Psoas muscle (tissue), 8 donors: Measurements from ENCODE around the gene GNA12. TPM values are rescaled to one million over a fixed set of nuclear protein-coding genes. Genes with fewer than 3 reads are reported as not detected.
"Not testable (repeated sequence)": the region's sequence is repeated elsewhere in the genome, so short reads cannot be mapped to it uniquely, and the experiment has no call there.

ENCODE experiments used
- ATAC-seq, 4 donors: fragments of 200-7000 bp; cut with Tn5 transposase; one replicate each; pipeline ENCODE4 v1.9.1; 2020; ENCODE audit warnings: moderate library complexity in 3 of 4, mild to moderate bottlenecking in 2 of 4
- DNase-seq, 2 donors: peaks; one replicate each; pipeline ENCODE4 v3.0.0-alpha.2; 2020
- H3K27ac ChIP-seq: fragments of 200-600 bp; one replicate; pipeline ENCODE4 v1.8.0; 2022
- H3K27me3 ChIP-seq, 3 donors: fragments of 200-600 bp in 1 of 3; one replicate each; pipeline versions ENCODE4 v1.6.1 to v1.8.0; 2013 to 2022; ENCODE audit warnings: low read length in 2 of 3, mild to moderate bottlenecking in 2 of 3, moderate library complexity in 1 of 3; ENCODE audit not compliant: insufficient read depth in 3 of 3
- H3K36me3 ChIP-seq, 2 donors: fragments of 200-600 bp in 1 of 2; one replicate each; pipeline versions ENCODE4 v1.6.1 to v1.8.0; 2013 to 2022; ENCODE audit warnings: low read depth in 1 of 2, mild to moderate bottlenecking in 1 of 2, moderate library complexity in 1 of 2; ENCODE audit not compliant: insufficient read depth in 1 of 2
- H3K4me1 ChIP-seq: fragments of 200-600 bp; one replicate; pipeline ENCODE4 v1.8.0; 2022
- H3K4me3 ChIP-seq: fragments of 200-600 bp; one replicate; pipeline ENCODE4 v1.8.0; 2022; ENCODE audit warnings: mild to moderate bottlenecking
- H3K9me3 ChIP-seq: fragments of 200-600 bp; one replicate; pipeline ENCODE4 v1.8.0; 2022
- WGBS, 3 donors: extraction: QIAGEN DNeasy Blood & Tissue Kit; methylation state at CpG; one replicate each; pipeline versions ENCODE4 v1.1.6 to v1.1.7; 2013; 5-methylcytosine and 5-hydroxymethylcytosine counted together
- intact Hi-C, 2 donors: fragments of 100-400 bp; cut with DNase I; formaldehyde crosslinking; loops; one replicate each; pipeline versions ENCODE4 v1.11.0 to v1.14.2; 2022
- polyA plus RNA-seq, 3 donors: library from polyadenylated mRNA; stranded (reverse); fragments of 200-250 nt; gene quantifications; one replicate each; pipeline ENCODE4 v1.2.3, GENCODE V29; 2013
- total RNA-seq, 4 donors: library from RNA; stranded (reverse); fragmentation: NEBNext Ultra II Directional in 2 of 4; extraction: Animal tissue kit (Norgen Biotek cat#: 25700) in 2 of 4; gene quantifications; one replicate each; pipeline versions ENCODE4 v1.2.1 to v1.2.4, GENCODE V29; 2021 to 2023
- TF ChIP-seq, protein P1 (sequence below): fragments of 200-600 bp; IDR thresholded peaks from one replicate; pipeline ENCODE4 v1.8.0; 2022; ENCODE audit warnings: antibody characterized with exemption
- donor health status: healthy with polysubstance abuse.
- donor health status: DM: no; HTN: no; CAD: no; lungs with moderate emphysema.
- donor health status: Bipolar disorder and iron deficiency.
- donor health status: healthy.
- donor health status: DM: yes; HTN: yes; CAD: no.
- donor health status: DM: no; HTN: no; CAD: no.
- donor health status: DM: no; HTN: no; CAD: no.
- donor health status: DM: yes; HTN: yes; CAD: no.

GNA12 gene
- total and polyA plus RNA-seq, 7 donors: 7.1 to 20.2 (median 15.4) TPM

DNA sequence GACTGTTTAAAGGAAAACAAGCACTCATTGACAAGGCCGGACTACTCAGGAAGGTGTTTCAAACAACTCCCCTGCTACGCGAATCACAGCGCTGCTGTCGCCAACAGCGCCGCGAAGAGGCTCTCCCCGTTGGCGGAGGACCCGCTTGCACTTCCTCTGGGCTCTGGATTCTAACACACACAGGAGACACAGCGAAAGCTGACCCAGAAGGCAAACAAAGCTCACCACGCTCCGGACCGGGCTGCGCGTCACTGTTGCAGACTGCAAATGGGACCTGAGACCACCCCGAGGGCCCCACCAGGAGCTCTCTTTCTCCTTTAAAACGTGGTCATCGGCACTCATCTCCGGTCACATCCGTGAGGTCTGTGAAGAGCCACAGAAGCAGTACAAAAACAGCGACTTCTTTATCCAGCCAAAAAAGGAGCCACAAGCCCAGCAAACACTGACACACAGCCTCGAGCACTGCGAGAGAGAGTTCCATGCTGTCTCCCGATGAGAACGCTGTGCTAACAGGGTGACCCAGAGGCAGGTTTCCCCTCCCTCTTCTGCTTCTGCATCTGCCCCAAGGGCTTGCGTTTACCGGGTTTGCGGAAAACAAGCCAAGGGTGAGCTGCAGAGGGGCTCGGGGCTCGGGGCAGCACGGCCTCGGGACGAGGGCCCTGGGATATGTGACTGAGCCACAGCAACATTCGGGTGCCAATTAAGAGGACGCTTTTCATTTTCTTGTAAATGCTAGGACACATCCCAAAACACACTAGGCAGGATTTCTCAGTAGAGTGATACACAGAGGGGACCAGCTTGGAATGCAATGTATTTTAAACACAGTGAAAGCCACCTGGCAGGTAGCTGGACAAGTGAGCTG, 114.8 kb downstream of the GNA12 start:
- TF ChIP-seq, protein P1, sequence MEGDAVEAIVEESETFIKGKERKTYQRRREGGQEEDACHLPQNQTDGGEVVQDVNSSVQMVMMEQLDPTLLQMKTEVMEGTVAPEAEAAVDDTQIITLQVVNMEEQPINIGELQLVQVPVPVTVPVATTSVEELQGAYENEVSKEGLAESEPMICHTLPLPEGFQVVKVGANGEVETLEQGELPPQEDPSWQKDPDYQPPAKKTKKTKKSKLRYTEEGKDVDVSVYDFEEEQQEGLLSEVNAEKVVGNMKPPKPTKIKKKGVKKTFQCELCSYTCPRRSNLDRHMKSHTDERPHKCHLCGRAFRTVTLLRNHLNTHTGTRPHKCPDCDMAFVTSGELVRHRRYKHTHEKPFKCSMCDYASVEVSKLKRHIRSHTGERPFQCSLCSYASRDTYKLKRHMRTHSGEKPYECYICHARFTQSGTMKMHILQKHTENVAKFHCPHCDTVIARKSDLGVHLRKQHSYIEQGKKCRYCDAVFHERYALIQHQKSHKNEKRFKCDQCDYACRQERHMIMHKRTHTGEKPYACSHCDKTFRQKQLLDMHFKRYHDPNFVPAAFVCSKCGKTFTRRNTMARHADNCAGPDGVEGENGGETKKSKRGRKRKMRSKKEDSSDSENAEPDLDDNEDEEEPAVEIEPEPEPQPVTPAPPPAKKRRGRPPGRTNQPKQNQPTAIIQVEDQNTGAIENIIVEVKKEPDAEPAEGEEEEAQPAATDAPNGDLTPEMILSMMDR: no peak
- DNase-seq: peak in 1 of 2 donors; percentile 69
- intact Hi-C loops: no loop called here
- Histone ChIP-seq H3K9me3 (no peaks in the 10 kb centered on the region), H3K27ac (peak overlapping the region; percentile 50), H3K36me3 (peaks cover 0 to 18% of the 10 kb centered on the region in 2 donors), H3K4me3 (peak overlapping the region; percentile 18), H3K4me1 (peaks cover 26% of the 10 kb centered on the region), H3K27me3 (no peaks in the 10 kb centered on the region)
- 70 to 77% (median 73%) methylated on average over 37 of the region's 37 CpGs for WGBS, 3 donors
- ATAC-seq: no peak

DNA sequence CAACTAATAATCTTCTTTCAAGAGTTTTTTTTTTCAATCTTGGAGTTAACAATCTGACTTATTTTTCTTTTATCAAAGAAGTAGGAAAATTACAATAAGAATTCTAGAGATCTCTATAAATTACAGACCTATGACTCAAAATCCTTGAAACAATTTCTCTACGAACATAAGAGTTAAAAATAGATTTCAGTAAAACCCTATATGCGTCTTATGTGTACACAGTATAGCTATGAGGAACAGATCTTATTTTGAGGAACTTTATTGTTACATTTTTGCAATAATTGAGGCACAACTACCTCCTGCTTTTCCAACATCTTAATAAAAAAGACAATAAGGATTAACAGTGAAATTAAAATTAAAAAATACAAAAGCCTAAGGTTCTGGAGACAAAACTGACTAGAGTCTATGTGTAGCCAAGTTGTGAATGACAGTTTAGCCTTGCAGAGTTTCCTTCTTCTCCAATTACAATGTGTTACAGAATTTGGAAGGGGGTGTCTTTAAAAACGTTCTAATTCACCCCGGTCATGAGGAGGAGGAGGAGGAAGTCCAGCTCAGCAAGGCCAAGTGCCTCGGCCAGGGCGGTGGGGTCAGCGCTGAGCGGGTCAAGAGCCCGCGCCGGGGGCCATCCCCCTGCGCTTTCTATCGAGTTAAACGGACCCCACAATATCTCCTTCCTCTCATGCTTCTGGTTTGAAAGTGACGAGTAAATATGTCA, 115.6 kb downstream of the GNA12 start:
- Histone ChIP-seq H3K36me3 (peaks cover 0 to 18% of the 10 kb centered on the region in 2 donors), H3K4me1 (peaks cover 19% of the 10 kb centered on the region), H3K4me3 (no peak overlapping the region), H3K27ac (peak overlapping the region; percentile 50), H3K27me3 (no peaks in the 10 kb centered on the region), H3K9me3 (no peaks in the 10 kb centered on the region)
- ATAC-seq: no peak
- TF ChIP-seq, protein P1: no peak
- peak in 1 of 2 donors; percentile 54 for DNase-seq
- intact Hi-C loops: no loop called here
- 68 to 77% (median 76%) methylated on average over 15 of the region's 15 CpGs for WGBS, 3 donors

DNA sequence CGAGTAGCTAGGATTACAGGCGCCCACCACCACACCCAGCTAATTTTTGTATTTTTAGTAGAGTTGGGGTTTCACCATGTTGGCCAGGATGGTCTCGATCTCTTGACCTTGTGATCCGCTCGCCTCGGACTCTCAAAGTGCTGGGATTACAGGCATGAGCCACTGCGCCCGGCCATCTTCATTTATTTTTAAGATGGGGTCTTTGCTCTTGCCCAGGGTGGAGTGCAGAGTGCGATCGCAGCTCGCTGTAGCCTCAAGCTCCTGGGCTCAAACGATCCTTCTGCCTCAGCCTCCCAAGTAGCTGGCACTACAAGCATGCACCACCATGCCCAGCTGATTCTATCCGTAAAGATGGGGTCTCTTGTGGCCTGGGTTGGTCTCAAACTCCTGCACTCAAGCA, 116.9 kb downstream of the GNA12 start:
- H3K27me3 ChIP-seq, H3K9me3 ChIP-seq, H3K27ac ChIP-seq, H3K4me1 ChIP-seq, ATAC-seq, intact Hi-C loops, H3K4me3 ChIP-seq: not testable (repeated sequence)
- peak in 1 of 2 donors; percentile 17 for DNase-seq
- WGBS, 3 donors: 82 to 90% (median 87%) methylated on average over 13 of the region's 13 CpGs
- H3K36me3 ChIP-seq: peaks cover 0 to 18% of the 10 kb centered on the region in 2 donors

DNA sequence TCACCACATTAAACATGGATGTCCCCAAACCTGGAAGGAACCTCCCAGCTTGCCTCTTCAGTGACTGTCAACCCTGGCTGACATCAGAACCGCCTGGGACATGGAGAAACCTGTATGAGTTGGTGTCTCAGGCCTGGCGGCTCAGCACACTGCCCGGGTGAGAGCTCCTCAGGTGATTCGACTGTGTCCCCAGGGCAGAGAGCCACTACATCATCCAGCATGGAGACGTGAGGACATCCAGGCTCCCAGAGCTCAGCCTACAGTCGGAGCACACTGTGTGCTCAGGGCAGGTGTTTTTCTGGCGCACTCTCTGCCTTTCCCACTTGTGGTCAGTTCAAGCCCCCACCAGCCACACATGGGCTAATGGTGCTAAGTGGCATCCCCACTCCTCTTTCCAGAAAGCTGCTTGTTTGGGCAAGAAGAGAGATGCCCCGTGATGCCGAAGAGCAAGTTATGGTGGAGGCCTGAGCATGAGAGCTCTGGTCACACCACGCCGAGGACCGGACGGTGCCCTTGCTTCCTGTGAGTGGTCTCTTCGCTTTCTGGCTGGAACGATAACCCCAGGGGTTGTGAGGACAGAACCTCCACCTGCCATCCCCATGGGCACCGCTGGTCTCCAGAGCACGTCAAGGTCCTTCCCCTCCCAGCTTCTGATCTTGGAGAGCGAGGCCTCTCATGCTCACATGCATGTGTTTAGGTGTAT, 117.6 kb downstream of the GNA12 start:
- Histone ChIP-seq H3K4me1 (peaks cover 8% of the 10 kb centered on the region), H3K4me3 (no peak overlapping the region), H3K27me3 (no peaks in the 10 kb centered on the region), H3K36me3 (peaks cover 0 to 18% of the 10 kb centered on the region in 2 donors), H3K27ac (no peak overlapping the region), H3K9me3 (no peaks in the 10 kb centered on the region)
- DNase-seq (peak in 1 of 2 donors; percentile 52), ATAC-seq (no peak)
- WGBS, 3 donors: 87 to 90% (median 89%) methylated on average over 18 of the region's 18 CpGs
- intact Hi-C loops: no loop called here
- TF ChIP-seq, protein P1: no peak
